DMS153 (cell line): ENCODE results near the gene RADIL.
A peak's percentile ranks its signal among the peaks of the same experiment; 100 is the strongest.

Experiments used
- DNase-seq: peaks from one replicate; lab custom pipeline; 2025; lab: John Stamatoyannopoulos, UW

Gene RADIL

GRCh38 chr7:4851459-4852422 lies 31.8 kb downstream of the RADIL start:
- DNase-seq = no peak

- no peak for DNase-seq
Measured at GRCh38 chr7:4850262-4850795, 33.2 kb downstream of the RADIL start.

GRCh38 chr7:4849390-4849789 lies 34.1 kb downstream of the RADIL start:
- peak; percentile 19 for DNase-seq

GRCh38 chr7:4845740-4846142 lies 37.8 kb downstream of the RADIL start:
- DNase-seq = no peak

GRCh38 chr7:4842319-4843064 lies 41.0 kb downstream of the RADIL start:
- no peak for DNase-seq

GRCh38 chr7:4841836-4842235 lies 41.7 kb downstream of the RADIL start:
- DNase-seq = no peak

GRCh38 chr7:4841007-4841784 lies 42.3 kb downstream of the RADIL start:
- no peak for DNase-seq

- DNase-seq = no peak
Measured at GRCh38 chr7:4840079-4840501, 43.4 kb downstream of the RADIL start.

- DNase-seq = no peak
Measured at GRCh38 chr7:4838626-4839334, 44.7 kb downstream of the RADIL start.

GRCh38 chr7:4837803-4838625 lies 45.5 kb downstream of the RADIL start:
- DNase-seq = no peak

- no peak for DNase-seq
Measured at GRCh38 chr7:4837041-4837802, 46.3 kb downstream of the RADIL start.

- DNase-seq = no peak
Measured at GRCh38 chr7:4836206-4836661, 47.3 kb downstream of the RADIL start.

- no peak for DNase-seq
Measured at GRCh38 chr7:4835398-4836205, 47.9 kb downstream of the RADIL start.

GRCh38 chr7:4834601-4835397 lies 48.7 kb downstream of the RADIL start:
- DNase-seq = no peak

- DNase-seq = no peak
Measured at GRCh38 chr7:4833691-4834600, 49.6 kb downstream of the RADIL start.

- DNase-seq = no peak
Measured at GRCh38 chr7:4833176-4833575, 50.3 kb downstream of the RADIL start.

GRCh38 chr7:4832711-4833110 lies 50.8 kb downstream of the RADIL start:
- DNase-seq = no peak
